ENCODE data around the gene RGS1. TPM values are rescaled to one million over a fixed set of nuclear protein-coding genes. Genes with fewer than 3 reads are reported as not detected.

RGS1 gene
- total RNA-seq, 2 donors from 2014 or later = not detected

- H3K4me1 ChIP-seq (ENCODE audit: control insufficient read depth, insufficient read depth, low read length) = no peaks in the 10 kb centered on the region
- no peak overlapping the region for H3K27ac ChIP-seq (ENCODE audit: low read depth, low read length)
- H3K9me3 ChIP-seq (ENCODE audit: control insufficient read depth, low read length) = no peaks in the 10 kb centered on the region
- no peaks in the 10 kb centered on the region for H3K27me3 ChIP-seq (ENCODE audit: control insufficient read depth, insufficient read depth, low read length, poor library complexity, severe bottlenecking)
- H3K27ac Mint-ChIP-seq = no peak overlapping the region
- no peak for TF ChIP-seq CTCF (conservative IDR thresholded peaks at IDR 0.05)
- H3K27me3 Mint-ChIP-seq (ENCODE audit: insufficient read depth) = peaks cover 36% of the 10 kb centered on the region
- 83 to 94% methylated on average over 1 to 2 of the region's 2 CpGs for WGBS, 2 experiments (ENCODE audit: insufficient coverage in 1 of 2, insufficient read length in 1 of 2)
- peaks cover 9% of the 10 kb centered on the region for H3K4me1 Mint-ChIP-seq
- DNase-seq = no peak
- H3K9ac ChIP-seq (ENCODE audit: extremely low read depth, low read length, poor library complexity, severe bottlenecking) = no peak overlapping the region
- no peaks in the 10 kb centered on the region for H3K9me3 Mint-ChIP-seq
- H3K36me3 ChIP-seq (ENCODE audit: control insufficient read depth, insufficient read depth, low read length) = no peaks in the 10 kb centered on the region
- H3K36me3 Mint-ChIP-seq (ENCODE audit: low read depth) = no peaks in the 10 kb centered on the region
- H3K4me3 Mint-ChIP-seq = no peak overlapping the region
- no peak overlapping the region for H3K4me3 ChIP-seq (ENCODE audit: low read length)
Observed at GRCh38 chr1:192550922-192551534, 24.5 kb upstream of the RGS1 start.

- Mint-ChIP-seq H3K4me3 (no peak overlapping the region), H3K27me3 (ENCODE audit: insufficient read depth) (peaks cover 48% of the 10 kb centered on the region), H3K4me1 (peaks cover 6% of the 10 kb centered on the region), H3K27ac (no peak overlapping the region), H3K36me3 (ENCODE audit: low read depth) (no peaks in the 10 kb centered on the region), H3K9me3 (no peaks in the 10 kb centered on the region)
- no peak overlapping the region for H3K27ac ChIP-seq (ENCODE audit: low read depth, low read length)
- H3K4me1 ChIP-seq (ENCODE audit: control insufficient read depth, insufficient read depth, low read length) = no peaks in the 10 kb centered on the region
- no peak for DNase-seq
- no peaks in the 10 kb centered on the region for H3K9me3 ChIP-seq (ENCODE audit: control insufficient read depth, low read length)
- TF ChIP-seq CTCF (conservative IDR thresholded peaks at IDR 0.05) = no peak
- peaks cover 12% of the 10 kb centered on the region for H3K27me3 ChIP-seq (ENCODE audit: control insufficient read depth, insufficient read depth, low read length, poor library complexity, severe bottlenecking)
- 92 to 97% methylated on average over 5 to 6 of the region's 6 CpGs for WGBS, 2 experiments (ENCODE audit: insufficient coverage in 1 of 2, insufficient read length in 1 of 2)
- no peak overlapping the region for H3K4me3 ChIP-seq (ENCODE audit: low read length)
- no peaks in the 10 kb centered on the region for H3K36me3 ChIP-seq (ENCODE audit: control insufficient read depth, insufficient read depth, low read length)
- no peak overlapping the region for H3K9ac ChIP-seq (ENCODE audit: extremely low read depth, low read length, poor library complexity, severe bottlenecking)
Observed at GRCh38 chr1:192552760-192553191, 22.8 kb upstream of the RGS1 start.

GRCh38 chr1:192553741-192554140, 21.8 kb upstream of the RGS1 start:
- no peaks in the 10 kb centered on the region for H3K36me3 Mint-ChIP-seq (ENCODE audit: low read depth)
- peaks cover 58% of the 10 kb centered on the region for H3K27me3 Mint-ChIP-seq (ENCODE audit: insufficient read depth)
- H3K4me1 Mint-ChIP-seq = peaks cover 9% of the 10 kb centered on the region
- H3K27ac Mint-ChIP-seq = no peak overlapping the region
- no peak for TF ChIP-seq CTCF (conservative IDR thresholded peaks at IDR 0.05)
- H3K4me3 Mint-ChIP-seq = no peak overlapping the region
- no peak for DNase-seq
- WGBS, 2 experiments (ENCODE audit: insufficient coverage in 1 of 2, insufficient read length in 1 of 2) = 83 to 84% methylated on average over 3 of the region's 3 CpGs
- H3K27me3 ChIP-seq (ENCODE audit: control insufficient read depth, insufficient read depth, low read length, poor library complexity, severe bottlenecking) = peaks cover 21% of the 10 kb centered on the region
- no peak overlapping the region for H3K9ac ChIP-seq (ENCODE audit: extremely low read depth, low read length, poor library complexity, severe bottlenecking)
- H3K9me3 Mint-ChIP-seq = no peaks in the 10 kb centered on the region
- H3K4me1 ChIP-seq (ENCODE audit: control insufficient read depth, insufficient read depth, low read length) = no peaks in the 10 kb centered on the region
- H3K9me3 ChIP-seq (ENCODE audit: control insufficient read depth, low read length) = no peaks in the 10 kb centered on the region
- no peak overlapping the region for H3K4me3 ChIP-seq (ENCODE audit: low read length)
- no peaks in the 10 kb centered on the region for H3K36me3 ChIP-seq (ENCODE audit: control insufficient read depth, insufficient read depth, low read length)
- no peak overlapping the region for H3K27ac ChIP-seq (ENCODE audit: low read depth, low read length)

Data from endodermal cell (in vitro differentiated cells).